Keratinocyte (primary cell): ENCODE data around the gene PPFIA1. TPM values are rescaled to one million over a fixed set of nuclear protein-coding genes. Genes with fewer than 3 reads are reported as not detected.

Source experiments
- DNase-seq: peaks from one replicate; pipeline ENCODE4 v3.0.0-alpha.2; 2011; ENCODE audit warnings: low read depth, missing footprints, low spot score
- FAIRE-seq: peaks from 2 replicates; lab custom pipeline; 2011; peaks lifted over from hg19 to GRCh38; lab: Jason Lieb, UNC
- H2AFZ ChIP-seq: 2 replicates; pipeline ENCODE4 v1.6.0; 2012; ENCODE audit warnings: low read length, control low read depth, inconsistent platforms; ENCODE audit not compliant: control insufficient read depth
- H3K27ac ChIP-seq: 2 replicates; pipeline ENCODE4 v1.5.1; 2011; ENCODE audit warnings: low read length; ENCODE audit not compliant: control insufficient read depth, insufficient read depth
- H3K27me3 ChIP-seq: 3 replicates; pipeline ENCODE4 v1.6.0; 2011; ENCODE audit warnings: low read length; ENCODE audit not compliant: control insufficient read depth, insufficient read depth; ENCODE audit errors: extremely low read depth
- H3K36me3 ChIP-seq, 2 experiments: 2 replicates in 1 of 2; 3 replicates in 1 of 2; pipeline ENCODE4 v1.5.1; 2011; ENCODE audit warnings: low read length in 2 of 2, mild to moderate bottlenecking in 1 of 2; ENCODE audit not compliant: control insufficient read depth in 2 of 2, insufficient read depth in 2 of 2; ENCODE audit errors: extremely low read depth in 1 of 2
- H3K4me1 ChIP-seq: 3 replicates; pipeline ENCODE4 v1.5.1; 2011; ENCODE audit warnings: low read length; ENCODE audit not compliant: control insufficient read depth, insufficient read depth; ENCODE audit errors: extremely low read depth
- H3K4me2 ChIP-seq: 3 replicates; pipeline ENCODE4 v1.6.0; 2011; ENCODE audit warnings: low read depth, low read length; ENCODE audit not compliant: control insufficient read depth, insufficient read depth; ENCODE audit errors: extremely low read depth
- H3K4me3 ChIP-seq, 3 experiments: fragments of 200-600 bp in 1 of 3; sonication (generic) in 1 of 3; 2 replicates in 2 of 3; 3 replicates in 1 of 3; pipeline ENCODE4 v1.5.1; 2011 to 2016; ENCODE audit warnings: low read length in 3 of 3, mild to moderate bottlenecking in 3 of 3, control low read depth in 2 of 3, inconsistent platforms in 1 of 3, low read depth in 1 of 3, mixed read lengths in 1 of 3, mixed run types in 1 of 3, moderate library complexity in 1 of 3; ENCODE audit not compliant: control insufficient read depth in 2 of 3, insufficient read depth in 2 of 3; ENCODE audit errors: extremely low read depth in 1 of 3
- H3K79me2 ChIP-seq: 2 replicates; pipeline ENCODE4 v1.6.0; 2012; ENCODE audit warnings: low read length; ENCODE audit not compliant: control insufficient read depth, insufficient read depth
- H3K9ac ChIP-seq: 3 replicates; pipeline ENCODE4 v1.6.0; 2011; ENCODE audit warnings: low read length; ENCODE audit not compliant: control insufficient read depth, insufficient read depth; ENCODE audit errors: extremely low read depth
- H3K9me1 ChIP-seq: 3 replicates; pipeline ENCODE4 v1.6.0; 2011; ENCODE audit warnings: low read length; ENCODE audit not compliant: control insufficient read depth, insufficient read depth; ENCODE audit errors: extremely low read depth
- H3K9me3 ChIP-seq: 2 replicates; pipeline ENCODE4 v1.5.1; 2012; ENCODE audit warnings: low read depth, low read length; ENCODE audit not compliant: control insufficient read depth
- H4K20me1 ChIP-seq: 3 replicates; pipeline ENCODE4 v1.6.0; 2011; ENCODE audit warnings: low read length; ENCODE audit not compliant: control insufficient read depth, insufficient read depth; ENCODE audit errors: extremely low read depth
- EZH2 ChIP-seq: IDR thresholded peaks from one replicate; pipeline ENCODE4 v1.6.1; 2012; ENCODE audit warnings: inconsistent platforms, mild to moderate bottlenecking, low read length, moderate library complexity
- dilution Hi-C: fragments of 300-500 bp; cut with MboI; formaldehyde crosslinking; loops from one replicate; pipeline ENCODE4 v1.7.0; 2020; ENCODE audit warnings: low sequenced_read_pairs; ENCODE audit not compliant: extremely low pct_ligation_motif_present
- polyA plus RNA-seq, 5 experiments: library from polyadenylated mRNA; depleted of rRNA in 3 of 5; stranded (reverse) in 3 of 5; stranded (forward) in 1 of 5; unstranded in 1 of 5; fragments of >200 nt; gene quantifications; 1 replicate in 1 of 5; 2 replicates in 3 of 5; 3 replicates in 1 of 5; pipeline versions ENCODE4 v1.2.1 to v1.2.3, GENCODE V29; 2011 to 2012; ENCODE audit warnings: missing spikeins in 2 of 5, low read depth in 1 of 5, low replicate concordance in 1 of 5
- TF ChIP-seq, protein P1 (sequence below), 3 experiments: IDR thresholded peaks in 1 of 3; conservative IDR thresholded peaks in 1 of 3; optimal IDR thresholded peaks in 1 of 3; 2 replicates in 2 of 3; 3 replicates in 1 of 3; pipeline versions ENCODE3 to v1.5.1; 2011; ENCODE audit warnings: low read length in 3 of 3, mild to moderate bottlenecking in 3 of 3, moderate library complexity in 2 of 3, control low read depth in 1 of 3, inconsistent platforms in 1 of 3; ENCODE audit not compliant: insufficient read depth in 2 of 3; ENCODE audit errors: extremely low read depth in 1 of 3

Gene PPFIA1
- polyA plus RNA-seq, 1 donor (not counting 4 experiments of a cell fraction or from before 2014, with no cell fraction given): 27.6 TPM

DNA sequence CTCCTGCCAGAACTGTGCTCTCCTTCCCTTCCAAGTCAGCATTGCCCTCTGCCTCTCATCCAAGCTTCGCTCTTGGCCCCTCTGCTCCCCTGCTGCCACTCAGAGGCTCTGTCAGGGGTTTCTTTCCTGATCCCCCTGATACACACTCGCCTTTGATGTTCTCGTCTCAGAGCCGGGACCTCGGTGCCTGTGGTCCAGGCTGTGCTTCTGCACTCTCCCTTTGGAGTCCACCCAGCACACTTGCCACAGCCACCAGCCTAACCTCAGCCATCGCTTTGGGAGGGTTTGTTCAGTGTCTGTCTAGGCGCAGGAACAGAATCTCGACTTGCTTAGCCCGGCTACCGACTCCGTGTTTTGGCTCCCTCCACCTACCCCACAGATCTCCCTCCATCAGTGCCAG lies 29.1 kb downstream of the PPFIA1 start:
- peaks cover 53% of the 10 kb centered on the region for H3K79me2 ChIP-seq

DNA sequence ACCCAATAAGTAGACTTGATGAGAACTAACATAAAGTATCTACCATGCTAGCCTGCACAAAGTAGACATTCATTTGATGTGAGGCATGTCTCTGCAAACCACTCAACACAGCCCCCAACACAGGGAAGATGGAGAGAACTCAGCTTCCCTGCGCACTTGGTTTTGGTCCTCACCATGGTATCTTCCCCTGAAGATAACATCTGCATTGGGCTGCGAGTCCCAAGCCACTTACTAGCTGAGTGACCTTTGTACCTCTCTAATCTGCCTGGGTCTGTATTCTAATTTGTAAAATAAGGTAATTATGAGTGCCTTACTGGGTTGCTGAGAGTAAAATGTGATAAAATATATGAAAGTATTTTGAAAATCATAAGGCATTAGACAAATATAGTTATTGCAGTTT lies 30.7 kb downstream of the PPFIA1 start:
- H3K9ac ChIP-seq: no peak overlapping the region
- H3K27ac ChIP-seq: no peak overlapping the region
- DNase-seq (no peak), FAIRE-seq (no peak)
- no peaks in the 10 kb centered on the region for H3K9me3 ChIP-seq
- H3K4me1 ChIP-seq: peaks cover 2% of the 10 kb centered on the region
- dilution Hi-C loops: loop anchor here (5.0 kb wide), 1 partner anchor 69 kb away; no protein-coding TSS in a partner anchor
- H3K36me3 ChIP-seq: peaks cover 0 to 3% of the 10 kb centered on the region in 2 experiments
- peaks cover 7% of the 10 kb centered on the region for H3K9me1 ChIP-seq
- H3K27me3 ChIP-seq: no peaks in the 10 kb centered on the region
- peaks cover 65% of the 10 kb centered on the region for H3K79me2 ChIP-seq
- H3K4me2 ChIP-seq: no peak overlapping the region
- TF ChIP-seq, protein P1, sequence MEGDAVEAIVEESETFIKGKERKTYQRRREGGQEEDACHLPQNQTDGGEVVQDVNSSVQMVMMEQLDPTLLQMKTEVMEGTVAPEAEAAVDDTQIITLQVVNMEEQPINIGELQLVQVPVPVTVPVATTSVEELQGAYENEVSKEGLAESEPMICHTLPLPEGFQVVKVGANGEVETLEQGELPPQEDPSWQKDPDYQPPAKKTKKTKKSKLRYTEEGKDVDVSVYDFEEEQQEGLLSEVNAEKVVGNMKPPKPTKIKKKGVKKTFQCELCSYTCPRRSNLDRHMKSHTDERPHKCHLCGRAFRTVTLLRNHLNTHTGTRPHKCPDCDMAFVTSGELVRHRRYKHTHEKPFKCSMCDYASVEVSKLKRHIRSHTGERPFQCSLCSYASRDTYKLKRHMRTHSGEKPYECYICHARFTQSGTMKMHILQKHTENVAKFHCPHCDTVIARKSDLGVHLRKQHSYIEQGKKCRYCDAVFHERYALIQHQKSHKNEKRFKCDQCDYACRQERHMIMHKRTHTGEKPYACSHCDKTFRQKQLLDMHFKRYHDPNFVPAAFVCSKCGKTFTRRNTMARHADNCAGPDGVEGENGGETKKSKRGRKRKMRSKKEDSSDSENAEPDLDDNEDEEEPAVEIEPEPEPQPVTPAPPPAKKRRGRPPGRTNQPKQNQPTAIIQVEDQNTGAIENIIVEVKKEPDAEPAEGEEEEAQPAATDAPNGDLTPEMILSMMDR (optimal IDR thresholded peaks at IDR 0.05 in 1 of 3, IDR thresholded peaks at IDR 0.05 in 1 of 3, conservative IDR thresholded peaks at IDR 0.05 in 1 of 3; ENCODE audit: extremely low read depth in 1 of 3, insufficient read depth in 2 of 3, low read length in 3 of 3): no peak
- TF ChIP-seq EZH2: no peak
- no peak overlapping the region for H3K4me3 ChIP-seq
- H4K20me1 ChIP-seq: peaks cover 10% of the 10 kb centered on the region
- H2AFZ ChIP-seq: no peak overlapping the region

More for the DNA sequence above, 29.1 kb downstream of the PPFIA1 start:
- Histone ChIP-seq H3K27ac (no peak overlapping the region), H2AFZ (no peak overlapping the region), H4K20me1 (peaks cover 10% of the 10 kb centered on the region), H3K4me3 (no peak overlapping the region), H3K4me1 (peaks cover 2% of the 10 kb centered on the region), H3K9ac (no peak overlapping the region), H3K9me1 (peaks cover 7% of the 10 kb centered on the region), H3K36me3 (peaks cover 0 to 3% of the 10 kb centered on the region in 2 experiments), H3K4me2 (no peak overlapping the region), H3K27me3 (no peaks in the 10 kb centered on the region), H3K9me3 (no peaks in the 10 kb centered on the region)
- FAIRE-seq (no peak), DNase-seq (no peak)
- TF ChIP-seq EZH2: no peak
- dilution Hi-C loops: loop anchor here (5.0 kb wide), 1 partner anchor 67 kb away; no protein-coding TSS in a partner anchor
